Vagina (tissue), 2 donors: ENCODE data around the gene CLEC16A.

Source experiments
- CTCF ChIP-seq, 3 experiments: fragments of 450-650 bp in 2 of 3; fragments of 200-600 bp in 1 of 3; sonication (generic) in 1 of 3; IDR thresholded peaks; one replicate each; pipeline ENCODE4 v1.5.1; 2017 to 2019; ENCODE audit warnings: antibody characterized with exemption in 3 of 3, mild to moderate bottlenecking in 2 of 3, moderate library complexity in 2 of 3
- POLR2A ChIP-seq, 2 donors: fragments of 450-650 bp; IDR thresholded peaks; one replicate each; pipeline ENCODE4 v1.6.1; 2017; ENCODE audit warnings: antibody characterized with exemption in 2 of 2, mild to moderate bottlenecking in 2 of 2, moderate library complexity in 2 of 2
- POLR2AphosphoS5 ChIP-seq, 2 donors: sonication (generic); formaldehyde crosslinking; IDR thresholded peaks; one replicate each; pipeline ENCODE4 v1.9.0; 2017; ENCODE audit warnings: antibody characterized with exemption in 2 of 2, mild to moderate bottlenecking in 2 of 2, low read depth in 1 of 2; ENCODE audit not compliant: insufficient read depth in 1 of 2

- TF ChIP-seq POLR2A (IDR thresholded peaks at IDR 0.05), result no peak
- no peak for TF ChIP-seq CTCF (IDR thresholded peaks at IDR 0.05)
- no peak for TF ChIP-seq POLR2AphosphoS5 (IDR thresholded peaks at IDR 0.05; ENCODE audit: insufficient read depth in 1 of 2, low read depth in 1 of 2)
These were observed 250.5 kb downstream of the CLEC16A start for GRCh38 chr16:11194913-11195312.
